CD4-positive, alpha-beta T cell (primary cell): ENCODE measurements around the gene GANC. TPM values are rescaled to one million over a fixed set of nuclear protein-coding genes. Genes with fewer than 3 reads are reported as not detected.

Source experiments
- ATAC-seq: fragments of 200-7000 bp; cut with Tn5 transposase; one replicate; pipeline ENCODE4 v1.10.0; 2022; ENCODE audit warnings: mild to moderate bottlenecking; ENCODE audit not compliant: poor library complexity
- CTCF ChIA-PET: fragments of 350-600 bp; sonication (Branson Sonifier 250); formaldehyde crosslinking; loops from one replicate; lab custom pipeline; 2021; ENCODE audit warnings: antibody characterized with exemption, inconsistent platforms; lab: Charles Lee
- POLR2A ChIA-PET: fragments of 350-600 bp; sonication (Branson Sonifier 250); formaldehyde crosslinking; loops from one replicate; lab custom pipeline; 2021; ENCODE audit warnings: antibody characterized with exemption, inconsistent platforms; lab: Charles Lee
- DNase-seq, 14 experiments: peaks; one replicate each; pipeline ENCODE4 v3.0.0-alpha.2; 2013 to 2020; ENCODE audit warnings: mixed read lengths in 2 of 14
- H3K27ac ChIP-seq, 2 donors: one replicate each; pipeline versions ENCODE4 v1.5.1 to v1.7.0; 2013; ENCODE audit warnings: low read length in 2 of 2, low read depth in 1 of 2, mild to moderate bottlenecking in 1 of 2
- H3K27me3 ChIP-seq, 2 experiments: 1 replicate in 1 of 2; 2 replicates in 1 of 2; pipeline versions ENCODE4 v1.6.1 to v1.7.0; 2013; ENCODE audit warnings: low read length in 2 of 2, control low read depth in 1 of 2, mild to moderate bottlenecking in 1 of 2, moderate library complexity in 1 of 2; ENCODE audit not compliant: insufficient read depth in 2 of 2, control insufficient read depth in 1 of 2
- H3K36me3 ChIP-seq: one replicate; pipeline ENCODE4 v1.6.1; 2013; ENCODE audit warnings: low read length, control low read depth; ENCODE audit not compliant: insufficient read depth
- H3K4me1 ChIP-seq: one replicate; pipeline ENCODE4 v1.6.1; 2013; ENCODE audit warnings: low read length, control low read depth; ENCODE audit not compliant: insufficient read depth
- H3K4me3 ChIP-seq: one replicate; pipeline ENCODE4 v1.5.1; 2013; ENCODE audit warnings: mild to moderate bottlenecking, low read length, moderate library complexity
- H3K9me3 ChIP-seq, 2 experiments: 1 replicate in 1 of 2; 2 replicates in 1 of 2; pipeline versions ENCODE4 v1.6.1 to v1.7.0; 2013; ENCODE audit warnings: low read length in 2 of 2, mild to moderate bottlenecking in 2 of 2, control low read depth in 1 of 2, moderate library complexity in 1 of 2; ENCODE audit not compliant: control insufficient read depth in 1 of 2, insufficient read depth in 1 of 2
- H3K27ac Mint-ChIP-seq: one replicate; pipeline ENCODE4 v1.8.0; 2020; ENCODE audit warnings: mixed read lengths
- H3K27me3 Mint-ChIP-seq: one replicate; pipeline ENCODE4 v1.8.0; 2021; ENCODE audit warnings: mixed read lengths
- H3K36me3 Mint-ChIP-seq: one replicate; pipeline ENCODE4 v1.8.0; 2021; ENCODE audit warnings: low read depth, mixed read lengths
- H3K4me1 Mint-ChIP-seq: one replicate; pipeline ENCODE4 v1.8.0; 2021; ENCODE audit warnings: low read depth, mixed read lengths
- H3K4me3 Mint-ChIP-seq: one replicate; pipeline ENCODE4 v1.8.0; 2020; ENCODE audit warnings: mild to moderate bottlenecking, mixed read lengths
- H3K9me3 Mint-ChIP-seq: one replicate; pipeline ENCODE4 v1.8.0; 2020; ENCODE audit warnings: mixed read lengths
- intact Hi-C, 2 experiments: fragments of 100-400 bp; cut with DNase I in 1 of 2; cut with micrococcal nuclease in 1 of 2; formaldehyde crosslinking; loops; one replicate each; pipeline versions ENCODE4 v1.15.1 to v1.9.0; 2023 to 2025; cut with DNase I, micrococcal nuclease
- total RNA-seq, 174 experiments: library from RNA in 2 of 174; stranded (reverse) in 2 of 174; gene quantifications; one replicate each; pipeline ENCODE4 v1.2.3 and lab custom pipeline; 2021 to 2026
- TF ChIP-seq, protein P1 (sequence below): fragments of 200-600 bp; IDR thresholded peaks from one replicate; pipeline ENCODE4 v1.8.0; 2022; ENCODE audit warnings: antibody characterized with exemption, mild to moderate bottlenecking

Gene GANC
- total RNA-seq, 2 experiments from 2014 or later: 22.3 to 23.9 TPM

DNA sequence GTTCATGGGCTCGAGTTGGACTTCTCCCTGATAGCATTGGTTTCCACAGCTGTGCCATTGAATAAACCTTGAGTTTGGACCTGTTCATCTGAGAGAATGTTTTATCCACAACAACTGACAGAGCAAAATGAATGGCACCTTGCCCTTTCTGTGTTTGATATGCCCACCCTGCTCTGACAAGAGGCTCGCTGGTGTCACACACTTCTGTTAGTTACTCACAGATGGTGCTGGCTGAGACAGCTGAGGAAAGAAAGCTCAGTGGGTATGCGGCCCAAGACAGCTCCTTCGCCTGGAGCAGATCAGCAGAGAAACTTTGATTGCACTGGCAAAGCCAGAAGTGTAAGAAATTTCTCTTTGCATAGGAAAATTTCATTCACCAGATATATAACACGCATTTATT is 83.8 kb downstream of the GANC start:
- peaks cover 27% of the 10 kb centered on the region for H3K36me3 ChIP-seq
- H3K27me3 Mint-ChIP-seq: no peaks in the 10 kb centered on the region

DNA sequence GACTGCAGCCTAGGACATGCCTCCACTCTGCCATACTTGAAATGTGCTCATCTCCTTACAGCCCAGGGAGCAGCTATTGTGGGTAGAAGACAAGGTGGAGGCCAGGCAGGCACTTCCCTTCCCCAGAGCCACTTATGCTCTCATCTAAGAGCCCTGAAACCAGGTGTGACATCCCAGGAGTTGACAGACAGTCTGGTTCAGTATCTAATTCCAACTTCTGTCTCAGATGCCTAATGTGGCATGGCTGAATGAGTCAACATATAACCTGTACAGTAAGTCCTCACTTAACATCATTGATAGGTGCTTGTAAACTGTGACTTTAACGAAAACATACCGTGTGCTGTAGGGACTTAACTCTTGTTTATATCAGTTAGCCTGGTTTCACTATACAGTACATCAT is 85.1 kb downstream of the GANC start:
- Mint-ChIP-seq H3K36me3 (peaks cover 30% of the 10 kb centered on the region), H3K27ac (no peak overlapping the region)
- CTCF ChIA-PET: no interaction called here

More for the DNA sequence above, 83.8 kb downstream of the GANC start:
- Histone ChIP-seq H3K27me3 (no peaks in the 10 kb centered on the region), H3K9me3 (no peaks in the 10 kb centered on the region), H3K4me1 (no peaks in the 10 kb centered on the region), H3K4me3 (no peak overlapping the region), H3K27ac (no peak overlapping the region)
- H3K9me3 Mint-ChIP-seq: no peaks in the 10 kb centered on the region
- intact Hi-C loops: no loop called here
- peaks cover 39% of the 10 kb centered on the region for H3K36me3 Mint-ChIP-seq
- H3K27ac Mint-ChIP-seq: no peak overlapping the region
- DNase-seq (no peak), ATAC-seq (no peak)
- TF ChIP-seq, protein P1, sequence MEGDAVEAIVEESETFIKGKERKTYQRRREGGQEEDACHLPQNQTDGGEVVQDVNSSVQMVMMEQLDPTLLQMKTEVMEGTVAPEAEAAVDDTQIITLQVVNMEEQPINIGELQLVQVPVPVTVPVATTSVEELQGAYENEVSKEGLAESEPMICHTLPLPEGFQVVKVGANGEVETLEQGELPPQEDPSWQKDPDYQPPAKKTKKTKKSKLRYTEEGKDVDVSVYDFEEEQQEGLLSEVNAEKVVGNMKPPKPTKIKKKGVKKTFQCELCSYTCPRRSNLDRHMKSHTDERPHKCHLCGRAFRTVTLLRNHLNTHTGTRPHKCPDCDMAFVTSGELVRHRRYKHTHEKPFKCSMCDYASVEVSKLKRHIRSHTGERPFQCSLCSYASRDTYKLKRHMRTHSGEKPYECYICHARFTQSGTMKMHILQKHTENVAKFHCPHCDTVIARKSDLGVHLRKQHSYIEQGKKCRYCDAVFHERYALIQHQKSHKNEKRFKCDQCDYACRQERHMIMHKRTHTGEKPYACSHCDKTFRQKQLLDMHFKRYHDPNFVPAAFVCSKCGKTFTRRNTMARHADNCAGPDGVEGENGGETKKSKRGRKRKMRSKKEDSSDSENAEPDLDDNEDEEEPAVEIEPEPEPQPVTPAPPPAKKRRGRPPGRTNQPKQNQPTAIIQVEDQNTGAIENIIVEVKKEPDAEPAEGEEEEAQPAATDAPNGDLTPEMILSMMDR: no peak
- no peak overlapping the region for H3K4me3 Mint-ChIP-seq
- POLR2A ChIA-PET: no interaction called here
- H3K4me1 Mint-ChIP-seq: no peaks in the 10 kb centered on the region
- CTCF ChIA-PET: no interaction called here

DNA sequence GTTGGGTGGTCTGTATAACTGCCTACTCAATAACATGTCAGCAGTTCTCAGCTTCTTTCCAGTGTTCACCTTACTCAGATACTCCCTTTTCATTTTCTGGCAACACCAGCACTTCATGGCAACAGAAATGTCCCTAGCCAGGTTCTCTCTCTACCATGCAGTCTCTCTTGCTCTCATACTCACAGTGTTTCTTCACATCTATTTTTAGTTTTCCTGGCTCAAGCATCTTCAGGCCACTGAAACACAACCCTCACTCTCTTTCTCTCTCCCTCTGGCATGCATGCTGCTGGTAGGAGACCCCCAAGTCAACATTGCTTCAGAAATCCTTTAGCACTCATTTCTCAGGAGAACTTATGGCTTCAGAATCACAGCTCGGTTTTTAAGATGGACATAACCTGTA is 86.2 kb downstream of the GANC start, which contains the start of gene CAPN3:
TSS of gene CAPN3 (plus strand) at position 253 of the 400 bp plus-strand sequence. CDS start 305 bp downstream, outside the sequence.
- H3K4me1 ChIP-seq: no peaks in the 10 kb centered on the region
- no peak for ATAC-seq
- H3K4me3 ChIP-seq: no peak within 1 kb of the TSS
- ChIA-PET POLR2A (no interaction called here), CTCF (interaction anchor here (0.7 kb wide), 1 partner anchor 17 kb away, joined by 3 read pairs; no protein-coding TSS in a partner anchor)
- H3K27ac Mint-ChIP-seq: no peak within 1 kb of the TSS
- H3K27me3 Mint-ChIP-seq: no peaks in the 10 kb centered on the region
- no peak within 1 kb of the TSS for H3K27ac ChIP-seq
- no peak for DNase-seq
- no peaks in the 10 kb centered on the region for H3K27me3 ChIP-seq
- TF ChIP-seq, protein P1: no peak
- H3K36me3 ChIP-seq: peaks cover 10% of the 10 kb centered on the region
- intact Hi-C loops: no loop called here
- H3K36me3 Mint-ChIP-seq: peaks cover 19% of the 10 kb centered on the region
- no peaks in the 10 kb centered on the region for H3K4me1 Mint-ChIP-seq
- no peaks in the 10 kb centered on the region for H3K9me3 Mint-ChIP-seq
- no peaks in the 10 kb centered on the region for H3K9me3 ChIP-seq
- H3K4me3 Mint-ChIP-seq: no peak within 1 kb of the TSS

More for the DNA sequence above, 85.1 kb downstream of the GANC start:
- Histone ChIP-seq H3K36me3 (peaks cover 16% of the 10 kb centered on the region), H3K9me3 (no peaks in the 10 kb centered on the region), H3K4me1 (no peaks in the 10 kb centered on the region), H3K27me3 (no peaks in the 10 kb centered on the region), H3K4me3 (no peak overlapping the region), H3K27ac (no peak overlapping the region)
- intact Hi-C loops: no loop called here
- TF ChIP-seq, protein P1: no peak
- POLR2A ChIA-PET: interaction anchor here (0.5 kb wide), 1 partner anchor 946 kb away, joined by 3 read pairs; no protein-coding TSS in a partner anchor
- no peak for ATAC-seq
- Mint-ChIP-seq H3K9me3 (no peaks in the 10 kb centered on the region), H3K4me3 (no peak overlapping the region), H3K27me3 (no peaks in the 10 kb centered on the region), H3K4me1 (no peaks in the 10 kb centered on the region)
- DNase-seq: no peak
